IMR-90 (cell line): ENCODE results near the gene WDR37.

Experiments used
- CEBPB ChIP-seq: IDR thresholded peaks from 2 replicates; pipeline ENCODE4 v1.6.1; 2012; ENCODE audit warnings: low read depth, low read length, improper control_type of control experiment
- FOS ChIP-seq: fragments of 150-350 bp; IDR thresholded peaks from 2 replicates; pipeline ENCODE4 v1.6.1; 2016; ENCODE audit warnings: low read depth, low read length
- MAFK ChIP-seq: IDR thresholded peaks from 2 replicates; pipeline ENCODE4 v1.6.1; 2012; ENCODE audit warnings: low read depth, low read length, improper control_type of control experiment
- MAZ ChIP-seq: IDR thresholded peaks from 2 replicates; pipeline ENCODE4 v1.6.1; 2012; ENCODE audit warnings: low read depth, mild to moderate bottlenecking, low read length, improper control_type of control experiment, moderate library complexity, borderline replicate concordance
- POLR2A ChIP-seq: IDR thresholded peaks from 2 replicates; pipeline ENCODE4 v1.6.1; 2012; ENCODE audit warnings: mild to moderate bottlenecking, low read depth, low read length
- TF ChIP-seq, protein P1 (sequence below): conservative IDR thresholded peaks from 2 replicates; pipeline ENCODE4 v1.5.1; 2012; ENCODE audit warnings: mild to moderate bottlenecking, low read depth, low read length, improper control_type of control experiment

DNA sequence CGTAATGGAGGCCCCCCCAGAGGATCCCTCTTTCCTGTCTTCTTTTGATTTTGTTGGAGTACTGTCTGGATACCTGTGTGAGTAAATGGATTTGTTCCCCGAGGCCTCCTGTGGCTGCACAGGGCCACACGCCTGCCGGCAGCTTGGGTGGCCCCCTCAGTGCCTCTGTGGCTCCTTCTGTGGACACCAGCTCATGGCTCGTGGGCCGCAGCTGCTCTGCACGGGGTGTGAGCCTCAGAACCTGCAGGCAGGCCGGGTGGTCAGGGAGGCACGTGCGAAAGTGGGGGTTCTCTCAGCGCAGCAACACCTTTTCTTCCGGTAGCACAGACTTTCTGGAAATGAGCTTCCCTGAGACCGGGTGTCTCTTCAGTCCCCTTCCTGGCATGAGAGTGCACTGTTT lies 70.3 kb downstream of the WDR37 start:
- TF ChIP-seq POLR2A (no peak), FOS (no peak), MAZ (no peak), CEBPB (no peak), MAFK (no peak)
- TF ChIP-seq, protein P1, sequence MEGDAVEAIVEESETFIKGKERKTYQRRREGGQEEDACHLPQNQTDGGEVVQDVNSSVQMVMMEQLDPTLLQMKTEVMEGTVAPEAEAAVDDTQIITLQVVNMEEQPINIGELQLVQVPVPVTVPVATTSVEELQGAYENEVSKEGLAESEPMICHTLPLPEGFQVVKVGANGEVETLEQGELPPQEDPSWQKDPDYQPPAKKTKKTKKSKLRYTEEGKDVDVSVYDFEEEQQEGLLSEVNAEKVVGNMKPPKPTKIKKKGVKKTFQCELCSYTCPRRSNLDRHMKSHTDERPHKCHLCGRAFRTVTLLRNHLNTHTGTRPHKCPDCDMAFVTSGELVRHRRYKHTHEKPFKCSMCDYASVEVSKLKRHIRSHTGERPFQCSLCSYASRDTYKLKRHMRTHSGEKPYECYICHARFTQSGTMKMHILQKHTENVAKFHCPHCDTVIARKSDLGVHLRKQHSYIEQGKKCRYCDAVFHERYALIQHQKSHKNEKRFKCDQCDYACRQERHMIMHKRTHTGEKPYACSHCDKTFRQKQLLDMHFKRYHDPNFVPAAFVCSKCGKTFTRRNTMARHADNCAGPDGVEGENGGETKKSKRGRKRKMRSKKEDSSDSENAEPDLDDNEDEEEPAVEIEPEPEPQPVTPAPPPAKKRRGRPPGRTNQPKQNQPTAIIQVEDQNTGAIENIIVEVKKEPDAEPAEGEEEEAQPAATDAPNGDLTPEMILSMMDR: no peak
